ENCODE data around the gene MCM8. TPM values are rescaled to one million over a fixed set of nuclear protein-coding genes. Genes with fewer than 3 reads are reported as not detected.

The MCM8 gene
- total RNA-seq, 1 experiment from 2014 or later: 27.0 TPM

DNA sequence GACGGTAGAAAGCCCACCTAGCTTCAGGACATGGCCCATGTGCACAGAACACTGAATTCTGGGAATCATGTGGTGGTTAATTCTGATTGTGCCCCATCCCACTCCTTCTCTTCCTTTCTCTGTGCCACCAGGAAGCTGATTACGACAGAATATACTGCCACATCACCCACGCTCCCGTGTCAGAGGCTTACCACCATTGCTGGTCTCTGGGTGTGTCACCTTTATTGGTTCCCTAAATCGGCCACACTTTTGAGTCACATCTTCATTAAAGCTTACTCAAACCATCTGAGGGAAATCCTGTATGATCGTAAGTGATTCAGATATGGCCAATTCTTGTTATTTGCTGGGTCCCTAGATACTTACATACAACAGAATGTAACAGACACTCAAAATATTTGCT is 3.2 kb upstream of the MCM8 start:
- intact Hi-C loops (cut with micrococcal nuclease): no loop called here
- H3K9ac ChIP-seq (ENCODE audit: low read length): peak overlapping the region; percentile 60
- H3K4me2 ChIP-seq (ENCODE audit: low read length): peak overlapping the region; percentile 16; the same call in 1 of the 2 replicates
- no peak overlapping the region for H2AFZ ChIP-seq (ENCODE audit: low read length)
- peaks cover 51% of the 10 kb centered on the region for H3K4me1 ChIP-seq (ENCODE audit: insufficient read depth, low read length)
- H3K27ac ChIP-seq (ENCODE audit: low read length): peak overlapping the region; percentile 90
- no peaks in the 10 kb centered on the region for H3K27me3 ChIP-seq (ENCODE audit: low read length)
- H4K20me1 ChIP-seq (ENCODE audit: low read length): peaks cover 11% of the 10 kb centered on the region; the same call in 1 of the 2 replicates
- ChIA-PET CTCF (no interaction called here), POLR2A (ENCODE audit: unreplicated experiment) (no interaction called here)
- TF ChIP-seq, protein P1, sequence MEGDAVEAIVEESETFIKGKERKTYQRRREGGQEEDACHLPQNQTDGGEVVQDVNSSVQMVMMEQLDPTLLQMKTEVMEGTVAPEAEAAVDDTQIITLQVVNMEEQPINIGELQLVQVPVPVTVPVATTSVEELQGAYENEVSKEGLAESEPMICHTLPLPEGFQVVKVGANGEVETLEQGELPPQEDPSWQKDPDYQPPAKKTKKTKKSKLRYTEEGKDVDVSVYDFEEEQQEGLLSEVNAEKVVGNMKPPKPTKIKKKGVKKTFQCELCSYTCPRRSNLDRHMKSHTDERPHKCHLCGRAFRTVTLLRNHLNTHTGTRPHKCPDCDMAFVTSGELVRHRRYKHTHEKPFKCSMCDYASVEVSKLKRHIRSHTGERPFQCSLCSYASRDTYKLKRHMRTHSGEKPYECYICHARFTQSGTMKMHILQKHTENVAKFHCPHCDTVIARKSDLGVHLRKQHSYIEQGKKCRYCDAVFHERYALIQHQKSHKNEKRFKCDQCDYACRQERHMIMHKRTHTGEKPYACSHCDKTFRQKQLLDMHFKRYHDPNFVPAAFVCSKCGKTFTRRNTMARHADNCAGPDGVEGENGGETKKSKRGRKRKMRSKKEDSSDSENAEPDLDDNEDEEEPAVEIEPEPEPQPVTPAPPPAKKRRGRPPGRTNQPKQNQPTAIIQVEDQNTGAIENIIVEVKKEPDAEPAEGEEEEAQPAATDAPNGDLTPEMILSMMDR (conservative IDR thresholded peaks at IDR 0.05; ENCODE audit: low read depth, low read length): no peak
- TF ChIP-seq EZH2phosphoT487 (IDR thresholded peaks at IDR 0.05; ENCODE audit: borderline replicate concordance, low read length) (no peak), EZH2 (IDR thresholded peaks at IDR 0.05; ENCODE audit: low read length, unreplicated experiment) (no peak)
- H3K9me2 ChIP-seq (replicated peaks; ENCODE audit: low read length): no peaks in the 10 kb centered on the region
- peaks cover 62% of the 10 kb centered on the region for H3K79me2 ChIP-seq (ENCODE audit: low read length)
- H3K36me3 ChIP-seq (ENCODE audit: low read depth, low read length): peaks cover 50% of the 10 kb centered on the region
- DNase-seq: peak; percentile 80
- no peaks in the 10 kb centered on the region for H3K9me3 ChIP-seq (ENCODE audit: low read length)
- no peak; the same call in 1 of the 2 replicates for ATAC-seq
- H3F3A ChIP-seq (ENCODE audit: low read length, unreplicated experiment): peaks cover 5% of the 10 kb centered on the region
- no peak overlapping the region; the same call in 1 of the 2 replicates for H3K4me3 ChIP-seq (ENCODE audit: low read length)
- BruUV-seq (replicated peaks): no TSS peak

DNA sequence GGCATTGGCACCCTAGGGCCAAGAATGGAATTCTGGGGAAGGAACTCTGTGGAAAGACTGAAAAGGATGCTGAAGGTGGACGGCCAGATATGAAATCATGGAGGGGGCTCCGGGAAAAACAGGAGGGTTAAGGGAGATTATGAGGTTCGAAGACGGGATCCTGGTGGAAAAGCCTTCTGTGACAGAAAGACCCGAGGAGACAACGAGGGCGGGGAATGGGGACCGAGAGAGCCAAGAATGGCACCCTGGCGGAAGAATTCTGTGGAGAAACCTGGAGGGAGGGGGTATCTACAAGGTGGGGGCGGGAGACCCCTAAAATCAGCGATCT is 545 bp upstream of the MCM8 start:
- H3K27ac ChIP-seq (ENCODE audit: low read length): peak overlapping the region; percentile 35
- H4K20me1 ChIP-seq (ENCODE audit: low read length): peaks cover 11% of the 10 kb centered on the region; the same call in 1 of the 2 replicates
- intact Hi-C loops (cut with micrococcal nuclease): loop anchor here (1.0 to 5.0 kb wide), 4 partner anchors 23 to 127 kb away; no protein-coding TSS in a partner anchor
- TF ChIP-seq EZH2phosphoT487 (IDR thresholded peaks at IDR 0.05; ENCODE audit: borderline replicate concordance, low read length) (no peak), EZH2 (IDR thresholded peaks at IDR 0.05; ENCODE audit: low read length, unreplicated experiment) (no peak)
- TF ChIP-seq, protein P1 (conservative IDR thresholded peaks at IDR 0.05; ENCODE audit: low read depth, low read length): no peak
- TSS peak; percentile 59 for BruUV-seq (replicated peaks)
- no peaks in the 10 kb centered on the region for H3K27me3 ChIP-seq (ENCODE audit: low read length)
- DNase-seq: no peak
- peaks cover 5% of the 10 kb centered on the region for H3F3A ChIP-seq (ENCODE audit: low read length, unreplicated experiment)
- peak overlapping the region; percentile 66 for H2AFZ ChIP-seq (ENCODE audit: low read length)
- peak overlapping the region; percentile 98 for H3K4me2 ChIP-seq (ENCODE audit: low read length)
- CTCF ChIA-PET: no interaction called here
- H3K9me2 ChIP-seq (replicated peaks; ENCODE audit: low read length): no peaks in the 10 kb centered on the region
- peak overlapping the region; percentile 92 for H3K9ac ChIP-seq (ENCODE audit: low read length)
- POLR2A ChIA-PET (ENCODE audit: unreplicated experiment): no interaction called here
- H3K79me2 ChIP-seq (ENCODE audit: low read length): peaks cover 71% of the 10 kb centered on the region
- H3K4me1 ChIP-seq (ENCODE audit: insufficient read depth, low read length): peaks cover 52% of the 10 kb centered on the region
- peaks cover 48% of the 10 kb centered on the region for H3K36me3 ChIP-seq (ENCODE audit: low read depth, low read length)
- H3K4me3 ChIP-seq (ENCODE audit: low read length): peak overlapping the region; percentile 85
- peak; percentile 3 for ATAC-seq
- H3K9me3 ChIP-seq (ENCODE audit: low read length): no peaks in the 10 kb centered on the region

DNA sequence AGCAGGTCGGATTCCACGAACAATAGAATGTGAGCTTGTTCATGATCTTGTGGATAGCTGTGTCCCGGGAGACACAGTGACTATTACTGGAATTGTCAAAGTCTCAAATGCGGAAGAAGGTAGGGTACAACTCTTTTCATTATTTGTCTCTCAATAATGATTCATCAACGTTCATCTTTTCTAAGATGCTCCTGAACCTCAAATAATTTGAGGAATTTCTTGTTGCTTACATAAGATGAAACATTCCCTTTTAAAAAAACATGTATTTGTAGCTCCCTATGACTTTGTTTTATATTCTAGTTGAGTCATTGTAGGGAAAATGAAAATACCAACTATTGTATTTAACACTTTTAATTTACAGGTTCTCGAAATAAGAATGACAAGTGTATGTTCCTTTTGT is 17.0 kb downstream of the MCM8 start:
- no peaks in the 10 kb centered on the region for H3K9me2 ChIP-seq (replicated peaks; ENCODE audit: low read length)
- H3K4me3 ChIP-seq (ENCODE audit: low read length): no peak overlapping the region
- H4K20me1 ChIP-seq (ENCODE audit: low read length): no peaks in the 10 kb centered on the region
- ATAC-seq: no peak
- peaks cover 44% of the 10 kb centered on the region for H3K36me3 ChIP-seq (ENCODE audit: low read depth, low read length)
- no peaks in the 10 kb centered on the region for H3K9me3 ChIP-seq (ENCODE audit: low read length)
- H3K79me2 ChIP-seq (ENCODE audit: low read length): no peaks in the 10 kb centered on the region
- DNase-seq: no peak
- no peak overlapping the region for H3K4me2 ChIP-seq (ENCODE audit: low read length)
- no peak overlapping the region for H3K27ac ChIP-seq (ENCODE audit: low read length)
- ChIA-PET CTCF (interaction anchor here (0.7 kb wide), 1 partner anchor 20 kb away, joined by 3 read pairs; no protein-coding TSS in a partner anchor), POLR2A (ENCODE audit: unreplicated experiment) (no interaction called here)
- H3K9ac ChIP-seq (ENCODE audit: low read length): no peak overlapping the region
- peaks cover 1% of the 10 kb centered on the region for H3F3A ChIP-seq (ENCODE audit: low read length, unreplicated experiment)
- intact Hi-C loops (cut with micrococcal nuclease): no loop called here
- H2AFZ ChIP-seq (ENCODE audit: low read length): no peak overlapping the region
- TF ChIP-seq, protein P1 (conservative IDR thresholded peaks at IDR 0.05; ENCODE audit: low read depth, low read length): no peak
- no peak for TF ChIP-seq EZH2phosphoT487 (IDR thresholded peaks at IDR 0.05; ENCODE audit: borderline replicate concordance, low read length)
- no peak for TF ChIP-seq EZH2 (IDR thresholded peaks at IDR 0.05; ENCODE audit: low read length, unreplicated experiment)
- peaks cover 20% of the 10 kb centered on the region for H3K4me1 ChIP-seq (ENCODE audit: insufficient read depth, low read length)
- no peaks in the 10 kb centered on the region for H3K27me3 ChIP-seq (ENCODE audit: low read length)
- no TSS peak for BruUV-seq (replicated peaks)

Measured in PC-3 (cell line).